Endothelial cell of umbilical vein (primary cell): ENCODE data around the gene LSMEM2. TPM values are rescaled to one million over a fixed set of nuclear protein-coding genes. Genes with fewer than 3 reads are reported as not detected.

Experiments
- BruUV-seq: library from RNA; stranded (reverse); fragments of 400-500 nt; replicated peaks from 2 replicates; lab custom pipeline; 2021; lab: Mats Ljungman, UMichigan
- CTCF ChIA-PET: fragments of 300-600, 350-600 bp; sonication (Branson Sonifier 250); formaldehyde crosslinking; loops from one replicate; lab custom pipeline; 2021; ENCODE audit warnings: antibody characterized with exemption, inconsistent platforms; lab: Charles Lee
- POLR2A ChIA-PET: fragments of 300-600, 350-600 bp; sonication (Branson Sonifier 250); formaldehyde crosslinking; loops from one replicate; lab custom pipeline; 2021; ENCODE audit warnings: antibody characterized with exemption, inconsistent platforms; lab: Charles Lee
- DNase-seq: peaks from one replicate; pipeline ENCODE4 v3.0.0-alpha.2; 2011; ENCODE audit warnings: low read depth, low spot score
- FAIRE-seq: peaks from 2 replicates; lab custom pipeline; 2011; peaks lifted over from hg19 to GRCh38; lab: Jason Lieb, UNC
- H2AFZ ChIP-seq: 2 replicates; pipeline ENCODE4 v1.6.0; 2012; ENCODE audit warnings: low read depth, low read length, control low read depth, inconsistent platforms
- H3K27ac ChIP-seq: 2 replicates; pipeline ENCODE4 v1.5.1; 2011; ENCODE audit warnings: low read depth, mild to moderate bottlenecking, control low read depth, low read length, moderate library complexity; ENCODE audit not compliant: insufficient read depth
- H3K27me3 ChIP-seq, 2 experiments: 2 replicates each; pipeline versions ENCODE4 v1.6.0 to v1.6.1; 2011; ENCODE audit warnings: low read length in 2 of 2, mixed read lengths in 1 of 2; ENCODE audit not compliant: control insufficient read depth in 2 of 2, insufficient read depth in 2 of 2
- H3K36me3 ChIP-seq, 2 experiments: 2 replicates in 1 of 2; 3 replicates in 1 of 2; pipeline ENCODE4 v1.5.1; 2011; ENCODE audit warnings: low read length in 2 of 2, mild to moderate bottlenecking in 1 of 2, moderate library complexity in 1 of 2; ENCODE audit not compliant: control insufficient read depth in 2 of 2, insufficient read depth in 2 of 2; ENCODE audit errors: extremely low read depth in 1 of 2
- H3K4me1 ChIP-seq: 3 replicates; pipeline ENCODE4 v1.5.1; 2011; ENCODE audit warnings: mild to moderate bottlenecking, low read length; ENCODE audit not compliant: control insufficient read depth, insufficient read depth; ENCODE audit errors: extremely low read depth
- H3K4me2 ChIP-seq: 2 replicates; pipeline ENCODE4 v1.6.1; 2011; ENCODE audit warnings: low read length, control low read depth, mixed read lengths; ENCODE audit not compliant: insufficient read depth
- H3K4me3 ChIP-seq, 3 experiments: fragments of 200-600 bp in 1 of 3; sonication (generic), shearing (Covaris generic) in 1 of 3; replicated peaks in 1 of 3; 2 replicates each; pipeline ENCODE4 v1.5.1; 2011 to 2016; ENCODE audit warnings: control low read depth in 3 of 3, low read length in 3 of 3, mild to moderate bottlenecking in 2 of 3, inconsistent platforms in 1 of 3, low read depth in 1 of 3, moderate library complexity in 1 of 3; ENCODE audit not compliant: insufficient read depth in 1 of 3
- H3K79me2 ChIP-seq: 2 replicates; pipeline ENCODE4 v1.6.0; 2012; ENCODE audit warnings: low read length, inconsistent platforms; ENCODE audit not compliant: control insufficient read depth, insufficient read depth
- H3K9ac ChIP-seq: replicated peaks from 2 replicates; pipeline ENCODE3; 2011; ENCODE audit warnings: low read length, control low read depth; ENCODE audit not compliant: insufficient read depth; ENCODE audit errors: extremely low read depth
- H3K9me1 ChIP-seq: replicated peaks from 3 replicates; pipeline ENCODE4 v1.6.0; 2011; ENCODE audit warnings: mild to moderate bottlenecking, low read length; ENCODE audit not compliant: control insufficient read depth, insufficient read depth; ENCODE audit errors: extremely low read depth
- H3K9me3 ChIP-seq: replicated peaks from 2 replicates; pipeline ENCODE4 v1.5.1; 2012; ENCODE audit warnings: low read length, inconsistent platforms; ENCODE audit not compliant: control insufficient read depth, insufficient read depth
- H4K20me1 ChIP-seq: replicated peaks from 2 replicates; pipeline ENCODE3; 2011; ENCODE audit warnings: mild to moderate bottlenecking, low read length; ENCODE audit not compliant: control insufficient read depth, insufficient read depth; ENCODE audit errors: extremely low read depth
- EZH2 ChIP-seq: IDR thresholded peaks from 2 replicates; pipeline ENCODE4 v1.6.1; 2012; ENCODE audit warnings: borderline replicate concordance, low read depth, mild to moderate bottlenecking, moderate library complexity, low read length, inconsistent platforms; ENCODE audit not compliant: severe bottlenecking
- FOS ChIP-seq: IDR thresholded peaks from 2 replicates; pipeline ENCODE4 v1.6.1; 2011; ENCODE audit warnings: mild to moderate bottlenecking, low read length, moderate library complexity, borderline replicate concordance; ENCODE audit not compliant: insufficient read depth
- GATA2 ChIP-seq: IDR thresholded peaks from 2 replicates; pipeline ENCODE4 v1.7.0; 2011; ENCODE audit warnings: low read depth, mild to moderate bottlenecking, moderate library complexity, mixed read lengths, low read length; ENCODE audit not compliant: insufficient read length, insufficient read depth
- JUN ChIP-seq: IDR thresholded peaks from 2 replicates; pipeline ENCODE4 v1.6.1; 2011; ENCODE audit warnings: borderline replicate concordance, low read depth; ENCODE audit not compliant: insufficient read length, insufficient read depth
- MAX ChIP-seq: IDR thresholded peaks from 2 replicates; pipeline ENCODE4 v1.6.1; 2011; ENCODE audit not compliant: insufficient read depth, insufficient read length
- MYC ChIP-seq: IDR thresholded peaks from one replicate; pipeline ENCODE4 v1.6.1; 2011; ENCODE audit warnings: mild to moderate bottlenecking, low read depth, low read length
- POLR2AphosphoS5 ChIP-seq: IDR thresholded peaks from 2 replicates; pipeline ENCODE4 v1.6.1; 2012; ENCODE audit warnings: low read depth, mild to moderate bottlenecking, control low read depth, low read length, moderate library complexity; ENCODE audit not compliant: insufficient read depth
- dilution Hi-C: fragments of 300-500 bp; cut with MboI; formaldehyde crosslinking; loops from one replicate; pipeline ENCODE4 v1.15.0; 2019; ENCODE audit warnings: low sequenced_read_pairs; ENCODE audit not compliant: extremely low pct_ligation_motif_present
- intact Hi-C: fragments of 100-400 bp; cut with micrococcal nuclease; formaldehyde crosslinking; loops from one replicate; pipeline ENCODE4 v1.10.0; 2022
- polyA plus RNA-seq, 4 experiments: library from polyadenylated mRNA; depleted of rRNA in 3 of 4; stranded (reverse) in 3 of 4; unstranded in 1 of 4; fragments of >200 nt; gene quantifications; 2 replicates each; pipeline versions ENCODE4 v1.2.1 to v1.2.3, GENCODE V29; 2011 to 2012; ENCODE audit warnings: missing spikeins in 1 of 4
- total RNA-seq: library from RNA; stranded (reverse); gene quantifications from 2 replicates; pipeline ENCODE4 v1.2.3, GENCODE V29; 2021
- TF ChIP-seq, protein P1 (sequence below), 2 donors: IDR thresholded peaks; 1 replicate in 1 of 2; 2 replicates in 1 of 2; pipeline ENCODE4 v1.5.1; 2011; ENCODE audit warnings: low read length in 2 of 2, mild to moderate bottlenecking in 2 of 2, moderate library complexity in 2 of 2, control low read depth in 1 of 2, inconsistent platforms in 1 of 2, low read depth in 1 of 2; ENCODE audit not compliant: insufficient read depth in 1 of 2; ENCODE audit errors: extremely low read depth in 1 of 2

LSMEM2 gene
- total and polyA plus RNA-seq, 2 donors (not counting 3 experiments of a cell fraction or from before 2014, with no cell fraction given), result not detected

GRCh38 chr3:50278123-50278879, 586 bp upstream of the LSMEM2 start:
- intact Hi-C loops (no loop called here), dilution Hi-C loops (no loop called here)
- H3K9me3 ChIP-seq, result no peaks in the 10 kb centered on the region
- POLR2A ChIA-PET, result no interaction called here
- no peak overlapping the region for H3K27ac ChIP-seq
- DNase-seq (no peak), FAIRE-seq (no peak)
- H3K36me3 ChIP-seq, result no peaks in the 10 kb centered on the region
- no peak overlapping the region for H2AFZ ChIP-seq
- CTCF ChIA-PET, result interaction anchor here (1.4 to 1.9 kb wide), 4 partner anchors 14 to 52 kb away, joined by 4 to 9 read pairs (median 6); partner anchors contain the start of genes GNAI2 and IFRD2
- no peak overlapping the region for H3K4me3 ChIP-seq
- H4K20me1 ChIP-seq, result no peaks in the 10 kb centered on the region
- H3K79me2 ChIP-seq, result no peaks in the 10 kb centered on the region
- H3K9ac ChIP-seq, result no peak overlapping the region
- BruUV-seq, result no TSS peak
- peaks cover 18 to 21% of the 10 kb centered on the region in 2 experiments for H3K27me3 ChIP-seq
- H3K4me1 ChIP-seq, result no peaks in the 10 kb centered on the region
- H3K4me2 ChIP-seq, result no peak overlapping the region
- H3K9me1 ChIP-seq, result no peaks in the 10 kb centered on the region
- TF ChIP-seq, protein P1, sequence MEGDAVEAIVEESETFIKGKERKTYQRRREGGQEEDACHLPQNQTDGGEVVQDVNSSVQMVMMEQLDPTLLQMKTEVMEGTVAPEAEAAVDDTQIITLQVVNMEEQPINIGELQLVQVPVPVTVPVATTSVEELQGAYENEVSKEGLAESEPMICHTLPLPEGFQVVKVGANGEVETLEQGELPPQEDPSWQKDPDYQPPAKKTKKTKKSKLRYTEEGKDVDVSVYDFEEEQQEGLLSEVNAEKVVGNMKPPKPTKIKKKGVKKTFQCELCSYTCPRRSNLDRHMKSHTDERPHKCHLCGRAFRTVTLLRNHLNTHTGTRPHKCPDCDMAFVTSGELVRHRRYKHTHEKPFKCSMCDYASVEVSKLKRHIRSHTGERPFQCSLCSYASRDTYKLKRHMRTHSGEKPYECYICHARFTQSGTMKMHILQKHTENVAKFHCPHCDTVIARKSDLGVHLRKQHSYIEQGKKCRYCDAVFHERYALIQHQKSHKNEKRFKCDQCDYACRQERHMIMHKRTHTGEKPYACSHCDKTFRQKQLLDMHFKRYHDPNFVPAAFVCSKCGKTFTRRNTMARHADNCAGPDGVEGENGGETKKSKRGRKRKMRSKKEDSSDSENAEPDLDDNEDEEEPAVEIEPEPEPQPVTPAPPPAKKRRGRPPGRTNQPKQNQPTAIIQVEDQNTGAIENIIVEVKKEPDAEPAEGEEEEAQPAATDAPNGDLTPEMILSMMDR (IDR thresholded peaks at IDR 0.05; ENCODE audit: extremely low read depth in 1 of 2, insufficient read depth in 1 of 2, low read depth in 1 of 2, low read length in 2 of 2), result no peak
- TF ChIP-seq JUN (no peak), MYC (no peak), GATA2 (no peak), FOS (no peak), MAX (no peak), EZH2 (no peak), POLR2AphosphoS5 (no peak)
